Liver (tissue), 9 donors: Measurements from ENCODE around the gene BCL2L13. TPM values are rescaled to one million over a fixed set of nuclear protein-coding genes. Genes with fewer than 3 reads are reported as not detected.

Experiments
- DNase-seq: peaks from one replicate; pipeline ENCODE4 v3.0.0-alpha.2; 2017; ENCODE audit warnings: low spot score
- H3K27ac ChIP-seq, 2 donors: one replicate each; pipeline ENCODE4 v1.7.0; 2013; ENCODE audit warnings: inconsistent platforms in 2 of 2, low read length in 2 of 2, control low read depth in 1 of 2, low read depth in 1 of 2, mild to moderate bottlenecking in 1 of 2
- H3K27me3 ChIP-seq, 4 donors: one replicate each; pipeline versions ENCODE4 v1.6.1 to v1.7.0; 2013; ENCODE audit warnings: low read length in 3 of 4, inconsistent platforms in 1 of 4, mild to moderate bottlenecking in 1 of 4, moderate library complexity in 1 of 4; ENCODE audit not compliant: control insufficient read depth in 4 of 4, insufficient read depth in 4 of 4
- H3K36me3 ChIP-seq, 4 donors: one replicate each; pipeline versions ENCODE4 v1.6.1 to v1.7.0; 2013; ENCODE audit warnings: low read length in 3 of 4, mild to moderate bottlenecking in 3 of 4, low read depth in 1 of 4, moderate library complexity in 1 of 4; ENCODE audit not compliant: control insufficient read depth in 4 of 4, insufficient read depth in 3 of 4
- H3K4me1 ChIP-seq, 4 donors: one replicate each; pipeline versions ENCODE4 v1.6.1 to v1.7.0; 2013; ENCODE audit warnings: low read length in 3 of 4, mild to moderate bottlenecking in 3 of 4, moderate library complexity in 1 of 4; ENCODE audit not compliant: control insufficient read depth in 4 of 4, insufficient read depth in 4 of 4
- H3K4me3 ChIP-seq, 3 donors: one replicate each; pipeline versions ENCODE4 v1.6.1 to v1.7.0; 2013; ENCODE audit warnings: low read length in 3 of 3, control low read depth in 1 of 3, low read depth in 1 of 3, mild to moderate bottlenecking in 1 of 3
- H3K9ac ChIP-seq, 2 donors: one replicate each; pipeline ENCODE4 v1.7.0; 2013; ENCODE audit warnings: low read length in 2 of 2, mild to moderate bottlenecking in 2 of 2, moderate library complexity in 2 of 2, control low read depth in 1 of 2, low read depth in 1 of 2
- H3K9me3 ChIP-seq, 4 donors: one replicate each; pipeline versions ENCODE4 v1.6.1 to v1.7.0; 2013; ENCODE audit warnings: low read length in 3 of 4; ENCODE audit not compliant: control insufficient read depth in 4 of 4
- EGR1 ChIP-seq, 2 donors: IDR thresholded peaks; 2 replicates each; pipeline ENCODE4 v1.6.1; 2016 to 2018; ENCODE audit warnings: antibody characterized with exemption in 2 of 2, low read depth in 2 of 2
- FOXA1 ChIP-seq: IDR thresholded peaks from 2 replicates; pipeline ENCODE4 v1.6.1; 2016; ENCODE audit warnings: antibody characterized with exemption
- GABPA ChIP-seq, 2 donors: IDR thresholded peaks in 1 of 2; conservative IDR thresholded peaks in 1 of 2; 2 replicates each; pipeline ENCODE4 v1.6.1; 2016; ENCODE audit warnings: antibody characterized with exemption in 2 of 2, mild to moderate bottlenecking in 1 of 2, moderate library complexity in 1 of 2
- HNF4A ChIP-seq, 2 donors: conservative IDR thresholded peaks; 2 replicates each; pipeline ENCODE4 v1.6.1; 2016; ENCODE audit warnings: antibody characterized with exemption in 2 of 2, mild to moderate bottlenecking in 2 of 2
- HNF4G ChIP-seq: IDR thresholded peaks from 2 replicates; pipeline ENCODE4 v1.6.1; 2016; ENCODE audit warnings: antibody characterized with exemption
- JUND ChIP-seq, 2 donors: IDR thresholded peaks; 2 replicates each; pipeline ENCODE4 v1.6.1; 2016; ENCODE audit warnings: antibody characterized with exemption in 2 of 2
- NR2F2 ChIP-seq: IDR thresholded peaks from 2 replicates; pipeline ENCODE4 v1.6.1; 2016; ENCODE audit warnings: antibody characterized with exemption
- RAD21 ChIP-seq, 2 donors: IDR thresholded peaks; 2 replicates each; pipeline ENCODE4 v1.6.1; 2016; ENCODE audit warnings: antibody characterized with exemption in 2 of 2, mild to moderate bottlenecking in 2 of 2
- RXRA ChIP-seq, 2 donors: IDR thresholded peaks; 2 replicates each; pipeline ENCODE4 v1.6.1; 2017 to 2018; ENCODE audit warnings: antibody characterized with exemption in 2 of 2, mild to moderate bottlenecking in 1 of 2
- SP1 ChIP-seq: IDR thresholded peaks from 2 replicates; pipeline ENCODE4 v1.6.1; 2018; ENCODE audit warnings: antibody characterized with exemption, mild to moderate bottlenecking
- TAF1 ChIP-seq: conservative IDR thresholded peaks from 2 replicates; pipeline ENCODE4 v1.6.1; 2016; ENCODE audit warnings: antibody characterized with exemption, mild to moderate bottlenecking
- YY1 ChIP-seq: IDR thresholded peaks from 2 replicates; pipeline ENCODE4 v1.6.1; 2016; ENCODE audit warnings: antibody characterized with exemption, mild to moderate bottlenecking
- WGBS: extraction: QIAGEN DNeasy Blood & Tissue Kit; methylation state at CpG from one replicate; pipeline ENCODE4 v1.1.7; 2013; 5-methylcytosine and 5-hydroxymethylcytosine counted together
- polyA plus RNA-seq, 2 donors: library from polyadenylated mRNA; stranded (reverse) in 1 of 2; unstranded in 1 of 2; fragments of 200-250 nt in 1 of 2; fragments of >200 nt in 1 of 2; fragmentation: Nextera tagmentation in 1 of 2; extraction: Ambion mirVana in 1 of 2; gene quantifications; one replicate each; pipeline versions ENCODE4 v1.2.1 to v1.2.3, GENCODE V29; 2013 to 2015
- total RNA-seq, 2 donors: library from RNA; depleted of rRNA; stranded (reverse); fragments of >200 nt; gene quantifications; one replicate each; pipeline ENCODE4 v1.2.3, GENCODE V29; 2014
- TF ChIP-seq, protein P1 (sequence below): IDR thresholded peaks from 2 replicates; pipeline ENCODE4 v1.6.1; 2016; ENCODE audit warnings: antibody characterized with exemption, mild to moderate bottlenecking
- TF ChIP-seq, protein P2 (sequence below): IDR thresholded peaks from 2 replicates; pipeline ENCODE4 v1.6.1; 2016; ENCODE audit warnings: antibody characterized with exemption
- TF ChIP-seq, protein P3 (sequence below): fragments of 150-350 bp; IDR thresholded peaks from 2 replicates; pipeline ENCODE4 v1.5.1; 2017; ENCODE audit warnings: improper control_type of control experiment, low read depth, low read length; ENCODE audit not compliant: missing input control
- TF ChIP-seq, protein P4 (sequence below): IDR thresholded peaks from 2 replicates; pipeline ENCODE4 v1.6.1; 2016; ENCODE audit warnings: antibody characterized with exemption
- TF ChIP-seq, protein P5 (sequence below): IDR thresholded peaks from 2 replicates; pipeline ENCODE4 v1.6.1; 2016; ENCODE audit warnings: antibody characterized with exemption
- donor health status: healthy.
- donor health status: healthy.
- donor health status: healthy.
- donor health status: healthy.
- donor health status: healthy.

BCL2L13 gene
- total and polyA plus RNA-seq, 4 donors = 22.3 to 31.8 (median 24.5) TPM

DNA sequence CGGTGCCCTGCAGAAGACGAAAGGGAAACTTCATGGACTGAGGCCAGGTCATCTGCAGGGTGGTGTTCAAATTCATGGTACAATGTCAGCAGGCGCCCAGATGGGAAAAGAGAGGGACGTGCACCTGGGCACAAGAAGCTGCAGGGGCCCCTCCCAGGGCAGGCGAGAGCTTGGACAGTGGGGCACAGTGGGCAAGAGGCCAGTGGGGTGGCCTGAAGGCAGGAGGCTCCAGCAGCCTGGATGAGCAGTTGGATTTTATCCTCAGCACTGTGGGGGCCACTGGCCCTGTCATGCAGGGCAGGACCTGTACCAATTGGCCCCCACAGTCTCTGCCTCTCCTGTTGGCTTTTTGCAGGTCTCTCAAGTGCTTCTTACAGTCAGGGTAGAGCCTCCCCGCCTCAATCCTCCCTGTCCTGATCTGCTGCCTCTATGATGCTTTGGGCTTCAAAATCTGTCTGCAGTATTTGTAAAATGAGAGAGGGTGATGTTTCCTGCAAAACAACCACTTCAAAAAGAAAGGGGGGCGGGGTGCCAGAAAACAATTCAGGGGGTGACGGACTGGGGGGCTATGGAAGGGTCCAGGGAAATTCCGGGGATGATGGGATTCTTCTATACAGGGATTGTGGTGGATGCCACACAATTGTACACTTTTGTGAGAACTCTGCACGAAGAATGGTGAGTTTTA is 137.4 kb downstream of the BCL2L13 start:
- H3K4me3 ChIP-seq = no peak overlapping the region
- TF ChIP-seq TAF1 = no peak
- TF ChIP-seq JUND (IDR thresholded peaks at IDR 0.05) = no peak
- TF ChIP-seq, protein P1, sequence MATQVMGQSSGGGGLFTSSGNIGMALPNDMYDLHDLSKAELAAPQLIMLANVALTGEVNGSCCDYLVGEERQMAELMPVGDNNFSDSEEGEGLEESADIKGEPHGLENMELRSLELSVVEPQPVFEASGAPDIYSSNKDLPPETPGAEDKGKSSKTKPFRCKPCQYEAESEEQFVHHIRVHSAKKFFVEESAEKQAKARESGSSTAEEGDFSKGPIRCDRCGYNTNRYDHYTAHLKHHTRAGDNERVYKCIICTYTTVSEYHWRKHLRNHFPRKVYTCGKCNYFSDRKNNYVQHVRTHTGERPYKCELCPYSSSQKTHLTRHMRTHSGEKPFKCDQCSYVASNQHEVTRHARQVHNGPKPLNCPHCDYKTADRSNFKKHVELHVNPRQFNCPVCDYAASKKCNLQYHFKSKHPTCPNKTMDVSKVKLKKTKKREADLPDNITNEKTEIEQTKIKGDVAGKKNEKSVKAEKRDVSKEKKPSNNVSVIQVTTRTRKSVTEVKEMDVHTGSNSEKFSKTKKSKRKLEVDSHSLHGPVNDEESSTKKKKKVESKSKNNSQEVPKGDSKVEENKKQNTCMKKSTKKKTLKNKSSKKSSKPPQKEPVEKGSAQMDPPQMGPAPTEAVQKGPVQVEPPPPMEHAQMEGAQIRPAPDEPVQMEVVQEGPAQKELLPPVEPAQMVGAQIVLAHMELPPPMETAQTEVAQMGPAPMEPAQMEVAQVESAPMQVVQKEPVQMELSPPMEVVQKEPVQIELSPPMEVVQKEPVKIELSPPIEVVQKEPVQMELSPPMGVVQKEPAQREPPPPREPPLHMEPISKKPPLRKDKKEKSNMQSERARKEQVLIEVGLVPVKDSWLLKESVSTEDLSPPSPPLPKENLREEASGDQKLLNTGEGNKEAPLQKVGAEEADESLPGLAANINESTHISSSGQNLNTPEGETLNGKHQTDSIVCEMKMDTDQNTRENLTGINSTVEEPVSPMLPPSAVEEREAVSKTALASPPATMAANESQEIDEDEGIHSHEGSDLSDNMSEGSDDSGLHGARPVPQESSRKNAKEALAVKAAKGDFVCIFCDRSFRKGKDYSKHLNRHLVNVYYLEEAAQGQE = no peak
- TF ChIP-seq RXRA (IDR thresholded peaks at IDR 0.05) = no peak
- TF ChIP-seq, protein P2, sequence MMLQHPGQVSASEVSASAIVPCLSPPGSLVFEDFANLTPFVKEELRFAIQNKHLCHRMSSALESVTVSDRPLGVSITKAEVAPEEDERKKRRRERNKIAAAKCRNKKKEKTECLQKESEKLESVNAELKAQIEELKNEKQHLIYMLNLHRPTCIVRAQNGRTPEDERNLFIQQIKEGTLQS = no peak
- TF ChIP-seq FOXA1 = no peak
- no peak for TF ChIP-seq SP1
- TF ChIP-seq, protein P3, sequence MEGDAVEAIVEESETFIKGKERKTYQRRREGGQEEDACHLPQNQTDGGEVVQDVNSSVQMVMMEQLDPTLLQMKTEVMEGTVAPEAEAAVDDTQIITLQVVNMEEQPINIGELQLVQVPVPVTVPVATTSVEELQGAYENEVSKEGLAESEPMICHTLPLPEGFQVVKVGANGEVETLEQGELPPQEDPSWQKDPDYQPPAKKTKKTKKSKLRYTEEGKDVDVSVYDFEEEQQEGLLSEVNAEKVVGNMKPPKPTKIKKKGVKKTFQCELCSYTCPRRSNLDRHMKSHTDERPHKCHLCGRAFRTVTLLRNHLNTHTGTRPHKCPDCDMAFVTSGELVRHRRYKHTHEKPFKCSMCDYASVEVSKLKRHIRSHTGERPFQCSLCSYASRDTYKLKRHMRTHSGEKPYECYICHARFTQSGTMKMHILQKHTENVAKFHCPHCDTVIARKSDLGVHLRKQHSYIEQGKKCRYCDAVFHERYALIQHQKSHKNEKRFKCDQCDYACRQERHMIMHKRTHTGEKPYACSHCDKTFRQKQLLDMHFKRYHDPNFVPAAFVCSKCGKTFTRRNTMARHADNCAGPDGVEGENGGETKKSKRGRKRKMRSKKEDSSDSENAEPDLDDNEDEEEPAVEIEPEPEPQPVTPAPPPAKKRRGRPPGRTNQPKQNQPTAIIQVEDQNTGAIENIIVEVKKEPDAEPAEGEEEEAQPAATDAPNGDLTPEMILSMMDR = no peak
- H3K36me3 ChIP-seq = no peaks in the 10 kb centered on the region
- no peaks in the 10 kb centered on the region for H3K9me3 ChIP-seq
- WGBS = 90% methylated on average over 10 of the region's 10 CpGs
- no peak for DNase-seq
- H3K27me3 ChIP-seq = no peaks in the 10 kb centered on the region
- peaks cover 8 to 47% (median 32%) of the 10 kb centered on the region in 4 donors for H3K4me1 ChIP-seq
- no peak overlapping the region for H3K9ac ChIP-seq
- no peak overlapping the region for H3K27ac ChIP-seq

DNA sequence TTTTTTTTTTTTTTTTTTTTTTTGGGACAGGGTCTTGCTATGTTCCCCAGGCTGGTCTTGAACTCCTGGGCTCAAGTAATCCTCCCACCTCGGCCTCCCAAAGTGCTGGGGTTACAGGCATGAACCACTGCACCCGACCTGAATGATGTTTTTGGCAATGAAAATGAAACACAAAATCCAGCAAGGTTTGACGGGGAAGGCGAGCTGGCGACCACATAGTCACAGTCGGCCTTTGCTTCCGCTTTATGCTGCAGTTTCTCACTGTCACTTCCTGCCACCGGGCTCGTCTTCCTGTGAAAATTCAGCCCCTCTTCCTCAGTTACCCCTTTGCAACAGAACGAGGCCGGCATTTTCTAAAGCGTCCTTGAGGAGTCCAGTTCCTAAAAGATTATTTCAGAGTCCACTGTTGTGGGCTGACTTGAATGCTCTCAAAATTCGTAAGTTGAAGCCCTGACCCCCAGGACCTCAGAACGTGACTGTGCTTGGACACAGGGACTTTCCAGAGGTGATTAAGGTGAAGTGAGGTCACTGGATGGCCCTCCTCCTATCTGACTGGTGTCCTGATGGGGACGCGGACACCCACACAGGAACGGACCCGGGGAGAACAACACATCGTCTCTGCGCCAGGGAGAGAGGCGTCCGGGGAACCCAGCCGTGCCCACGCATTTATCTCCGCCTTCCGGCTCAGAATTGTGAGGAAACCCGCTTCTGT is 138.6 kb downstream of the BCL2L13 start:
- 30% methylated on average over 27 of the region's 27 CpGs for WGBS
- peaks cover 15 to 39% (median 26%) of the 10 kb centered on the region in 4 donors for H3K4me1 ChIP-seq
- H3K27ac ChIP-seq = peak overlapping the region; percentile 70 to 82
- no peak for DNase-seq
- H3K9ac ChIP-seq = peak overlapping the region in 1 of 2 donors; percentile 61
- no peaks in the 10 kb centered on the region for H3K9me3 ChIP-seq
- H3K27me3 ChIP-seq = no peaks in the 10 kb centered on the region
- no peaks in the 10 kb centered on the region for H3K36me3 ChIP-seq
- peak overlapping the region; percentile 14 to 35 (median 24) for H3K4me3 ChIP-seq
- TF ChIP-seq HNF4A (conservative IDR thresholded peaks at IDR 0.05) (peak; percentile 20 to 27), HNF4G (no peak), JUND (IDR thresholded peaks at IDR 0.05) (peak; percentile 15 to 42), RAD21 (IDR thresholded peaks at IDR 0.05) (peak in 1 of 2 donors; percentile 28), YY1 (peak; percentile 35), EGR1 (IDR thresholded peaks at IDR 0.05; ENCODE audit: low read depth in 2 of 2) (peak in 1 of 2 donors; percentile 57), NR2F2 (peak; percentile 93), SP1 (peak; percentile 42), GABPA (IDR thresholded peaks at IDR 0.05 in 1 of 2, conservative IDR thresholded peaks at IDR 0.05 in 1 of 2) (peak; percentile 58 to 81)
- TF ChIP-seq, protein P3 = no peak
- TF ChIP-seq, protein P4, sequence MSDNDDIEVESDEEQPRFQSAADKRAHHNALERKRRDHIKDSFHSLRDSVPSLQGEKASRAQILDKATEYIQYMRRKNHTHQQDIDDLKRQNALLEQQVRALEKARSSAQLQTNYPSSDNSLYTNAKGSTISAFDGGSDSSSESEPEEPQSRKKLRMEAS = peak; percentile 26
- TF ChIP-seq, protein P5, sequence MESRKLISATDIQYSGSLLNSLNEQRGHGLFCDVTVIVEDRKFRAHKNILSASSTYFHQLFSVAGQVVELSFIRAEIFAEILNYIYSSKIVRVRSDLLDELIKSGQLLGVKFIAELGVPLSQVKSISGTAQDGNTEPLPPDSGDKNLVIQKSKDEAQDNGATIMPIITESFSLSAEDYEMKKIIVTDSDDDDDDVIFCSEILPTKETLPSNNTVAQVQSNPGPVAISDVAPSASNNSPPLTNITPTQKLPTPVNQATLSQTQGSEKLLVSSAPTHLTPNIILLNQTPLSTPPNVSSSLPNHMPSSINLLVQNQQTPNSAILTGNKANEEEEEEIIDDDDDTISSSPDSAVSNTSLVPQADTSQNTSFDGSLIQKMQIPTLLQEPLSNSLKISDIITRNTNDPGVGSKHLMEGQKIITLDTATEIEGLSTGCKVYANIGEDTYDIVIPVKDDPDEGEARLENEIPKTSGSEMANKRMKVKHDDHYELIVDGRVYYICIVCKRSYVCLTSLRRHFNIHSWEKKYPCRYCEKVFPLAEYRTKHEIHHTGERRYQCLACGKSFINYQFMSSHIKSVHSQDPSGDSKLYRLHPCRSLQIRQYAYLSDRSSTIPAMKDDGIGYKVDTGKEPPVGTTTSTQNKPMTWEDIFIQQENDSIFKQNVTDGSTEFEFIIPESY = no peak
